ENCODE results near the gene MXD4.

DNA sequence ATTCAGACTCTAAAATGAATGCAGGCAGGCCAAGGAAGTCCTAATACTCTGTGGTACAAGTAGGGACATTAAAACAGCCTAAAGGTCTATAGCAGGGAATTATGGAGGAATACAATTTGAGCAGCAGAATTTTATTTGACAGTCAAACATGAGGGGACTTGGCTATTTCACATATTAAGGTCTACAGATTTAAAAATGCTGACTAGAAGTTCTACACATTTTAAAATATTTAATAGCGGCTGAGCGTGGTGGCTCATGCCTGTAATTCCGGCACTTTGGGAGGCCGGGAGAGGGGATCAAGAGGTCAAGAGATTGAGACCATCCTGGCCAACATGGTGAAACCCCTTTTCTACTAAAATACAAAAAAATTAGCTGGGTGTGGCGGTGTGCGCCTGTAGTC is 30.8 kb downstream of the MXD4 start:
- TF ChIP-seq EZH2 (IDR thresholded peaks at IDR 0.05) (no peak), CTCF (IDR thresholded peaks at IDR 0.05) (no peak), EZH2phosphoT487 (IDR thresholded peaks at IDR 0.05) (no peak)

Measured in neural progenitor cell (in vitro differentiated cells).